OCI-LY1 (cell line): ENCODE measurements around the gene TERB1.
A peak's percentile ranks its signal among the peaks of the same experiment; 100 is the strongest.

Experiments
- CTCF ChIP-seq: fragments of 200-600 bp; sonication (generic), shearing (Covaris generic); IDR thresholded peaks from 2 replicates; pipeline ENCODE4 v1.5.1; 2017; ENCODE audit warnings: mild to moderate bottlenecking, antibody characterized with exemption, low read length, moderate library complexity, mixed read lengths
- EZH2 ChIP-seq: fragments of 200-600 bp; sonication (generic), shearing (Covaris generic); IDR thresholded peaks from 2 replicates; pipeline ENCODE4 v1.8.0; 2017; ENCODE audit warnings: borderline replicate concordance, mixed run types, mild to moderate bottlenecking, antibody characterized with exemption, low read length, moderate library complexity, mixed read lengths

GRCh38 chr16:66849549-66849948 is 48.2 kb upstream of the TERB1 start:
- TF ChIP-seq CTCF (peak; percentile 15; the same call in 1 of the 2 replicates), EZH2 (no peak)
